ENCODE measurements around the gene DMGDH.

The DMGDH gene

GRCh38 chr5:79035237-79035636, 34.2 kb downstream of the DMGDH start:
- no peaks in the 10 kb centered on the region for H3K9me3 Mint-ChIP-seq (ENCODE audit: low read depth)
- no peaks in the 10 kb centered on the region for H3K36me3 Mint-ChIP-seq
- H3K4me3 Mint-ChIP-seq: no peak overlapping the region
- no peaks in the 10 kb centered on the region for H3K27me3 Mint-ChIP-seq
- no peaks in the 10 kb centered on the region for H3K4me1 Mint-ChIP-seq (ENCODE audit: low read depth)
- H3K27ac Mint-ChIP-seq: no peak overlapping the region

DNA sequence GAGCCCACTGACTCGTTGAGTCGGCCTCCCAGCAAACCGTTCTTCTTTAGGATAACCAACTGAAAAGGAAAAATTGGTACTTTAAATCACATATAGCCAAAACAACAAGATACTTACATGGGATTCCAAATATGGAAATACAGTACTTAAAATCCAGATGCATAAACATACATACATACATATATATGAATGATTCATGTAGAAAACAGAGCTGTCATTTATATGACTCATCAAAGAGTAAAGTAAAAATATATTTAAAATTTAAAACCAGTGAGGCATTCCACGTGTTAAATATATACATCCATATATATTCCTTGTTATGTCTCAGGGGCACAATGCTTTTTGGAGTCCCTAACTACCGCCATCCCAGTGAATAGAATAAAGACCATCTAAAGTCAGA, 36.7 kb downstream of the DMGDH start:
- Mint-ChIP-seq H3K9me3 (ENCODE audit: low read depth) (no peaks in the 10 kb centered on the region), H3K4me3 (no peak overlapping the region), H3K27me3 (peaks cover 2% of the 10 kb centered on the region), H3K4me1 (ENCODE audit: low read depth) (no peaks in the 10 kb centered on the region), H3K36me3 (no peaks in the 10 kb centered on the region), H3K27ac (no peak overlapping the region)

DNA sequence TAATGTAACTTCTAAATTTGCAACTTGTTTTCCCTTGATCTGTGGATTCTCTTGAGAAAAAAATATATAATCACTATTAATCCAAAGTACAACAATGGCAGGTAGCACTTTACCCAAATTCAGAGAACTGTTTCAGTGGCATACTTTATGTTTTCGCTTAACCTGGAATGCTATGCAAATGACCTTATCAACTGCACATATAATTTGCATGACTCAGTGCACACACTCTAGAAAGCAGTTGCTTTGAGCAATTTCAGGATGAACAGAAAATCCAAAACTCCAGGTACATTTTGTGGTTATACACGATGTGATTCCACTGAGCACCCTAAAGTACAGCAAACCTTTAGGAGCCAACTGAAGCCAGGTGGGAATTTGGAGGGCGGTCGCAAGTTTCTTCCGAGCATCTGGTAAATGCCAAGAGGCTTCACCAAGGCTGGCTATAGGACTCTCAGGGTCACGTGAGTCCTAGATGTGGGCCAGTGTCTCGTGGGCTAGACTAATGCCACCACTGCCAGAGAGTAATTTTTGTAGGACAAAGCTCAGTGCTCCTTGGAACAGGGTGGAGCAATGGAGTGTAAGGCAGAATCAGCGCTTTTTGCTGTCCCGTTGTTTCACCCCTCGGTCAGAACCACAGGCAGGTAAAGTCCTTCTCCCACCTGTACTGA, 37.3 kb downstream of the DMGDH start:
- Mint-ChIP-seq H3K4me1 (ENCODE audit: low read depth) (no peaks in the 10 kb centered on the region), H3K9me3 (ENCODE audit: low read depth) (no peaks in the 10 kb centered on the region)

DNA sequence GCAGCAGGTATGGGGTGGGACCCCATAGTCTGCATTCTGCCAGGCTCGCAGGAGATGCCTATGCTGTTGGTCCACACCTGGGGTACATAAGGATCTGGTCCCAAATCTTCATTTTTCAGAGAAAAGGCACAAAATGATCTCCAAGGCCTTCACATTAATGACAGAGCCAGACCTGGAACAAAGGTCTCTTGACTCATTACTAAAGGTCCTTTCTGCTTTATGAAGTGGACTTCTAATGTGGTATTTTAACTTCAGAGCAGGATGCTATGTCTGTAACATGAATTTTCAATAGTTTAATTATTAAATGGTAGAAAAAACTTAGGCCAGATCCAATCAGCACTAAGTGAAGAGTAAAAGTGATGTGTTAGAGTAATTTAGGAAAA, 38.0 kb downstream of the DMGDH start:
- H3K4me1 Mint-ChIP-seq (ENCODE audit: low read depth): no peaks in the 10 kb centered on the region
- H3K27me3 Mint-ChIP-seq: peaks cover 4% of the 10 kb centered on the region
- no peaks in the 10 kb centered on the region for H3K9me3 Mint-ChIP-seq (ENCODE audit: low read depth)
- no peak overlapping the region for H3K27ac Mint-ChIP-seq
- no peak overlapping the region for H3K4me3 Mint-ChIP-seq
- H3K36me3 Mint-ChIP-seq: no peaks in the 10 kb centered on the region

More for the DNA sequence above, 37.3 kb downstream of the DMGDH start:
- Mint-ChIP-seq H3K27me3 (peaks cover 2% of the 10 kb centered on the region), H3K27ac (no peak overlapping the region), H3K36me3 (no peaks in the 10 kb centered on the region), H3K4me3 (no peak overlapping the region)

GRCh38 chr5:79030663-79031484, 38.6 kb downstream of the DMGDH start:
- Mint-ChIP-seq H3K27me3 (peaks cover 5% of the 10 kb centered on the region), H3K27ac (no peak overlapping the region), H3K4me1 (ENCODE audit: low read depth) (no peaks in the 10 kb centered on the region), H3K4me3 (no peak overlapping the region), H3K36me3 (no peaks in the 10 kb centered on the region), H3K9me3 (ENCODE audit: low read depth) (no peaks in the 10 kb centered on the region)

GRCh38 chr5:79025054-79025472, 44.4 kb downstream of the DMGDH start:
- H3K9me3 Mint-ChIP-seq (ENCODE audit: low read depth): no peaks in the 10 kb centered on the region
- peaks cover 27% of the 10 kb centered on the region for H3K27me3 Mint-ChIP-seq
- no peaks in the 10 kb centered on the region for H3K36me3 Mint-ChIP-seq
- peak overlapping the region; percentile 56 for H3K4me3 Mint-ChIP-seq
- peaks cover 12% of the 10 kb centered on the region for H3K4me1 Mint-ChIP-seq (ENCODE audit: low read depth)
- no peak overlapping the region for H3K27ac Mint-ChIP-seq

GRCh38 chr5:79023947-79024346, 45.5 kb downstream of the DMGDH start:
- Mint-ChIP-seq H3K27me3 (peaks cover 31% of the 10 kb centered on the region), H3K27ac (no peak overlapping the region), H3K4me3 (no peak overlapping the region), H3K36me3 (no peaks in the 10 kb centered on the region), H3K4me1 (ENCODE audit: low read depth) (peaks cover 12% of the 10 kb centered on the region), H3K9me3 (ENCODE audit: low read depth) (no peaks in the 10 kb centered on the region)

DNA sequence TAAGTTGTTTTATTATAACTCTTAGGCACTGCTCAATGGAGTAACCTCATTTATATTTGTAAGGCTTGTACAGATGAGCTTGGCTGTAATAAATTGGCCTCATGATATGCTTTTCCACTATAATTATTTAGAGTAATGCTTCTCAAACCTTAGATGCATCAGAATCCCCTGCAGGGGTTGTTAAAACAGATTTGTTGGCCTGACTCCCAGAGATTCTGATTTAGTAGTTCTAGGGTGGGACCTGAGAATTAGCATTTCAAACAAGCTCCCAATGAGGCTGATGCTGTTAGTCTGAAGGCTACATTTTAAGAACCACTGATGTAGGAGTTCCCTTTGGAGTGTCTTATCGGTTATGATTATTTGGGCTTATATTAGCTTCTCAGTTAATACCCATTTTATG, 46.1 kb downstream of the DMGDH start:
- H3K36me3 Mint-ChIP-seq: no peaks in the 10 kb centered on the region
- H3K27me3 Mint-ChIP-seq: peaks cover 32% of the 10 kb centered on the region
- peaks cover 12% of the 10 kb centered on the region for H3K4me1 Mint-ChIP-seq (ENCODE audit: low read depth)
- no peaks in the 10 kb centered on the region for H3K9me3 Mint-ChIP-seq (ENCODE audit: low read depth)
- no peak overlapping the region for H3K27ac Mint-ChIP-seq
- H3K4me3 Mint-ChIP-seq: no peak overlapping the region

DNA sequence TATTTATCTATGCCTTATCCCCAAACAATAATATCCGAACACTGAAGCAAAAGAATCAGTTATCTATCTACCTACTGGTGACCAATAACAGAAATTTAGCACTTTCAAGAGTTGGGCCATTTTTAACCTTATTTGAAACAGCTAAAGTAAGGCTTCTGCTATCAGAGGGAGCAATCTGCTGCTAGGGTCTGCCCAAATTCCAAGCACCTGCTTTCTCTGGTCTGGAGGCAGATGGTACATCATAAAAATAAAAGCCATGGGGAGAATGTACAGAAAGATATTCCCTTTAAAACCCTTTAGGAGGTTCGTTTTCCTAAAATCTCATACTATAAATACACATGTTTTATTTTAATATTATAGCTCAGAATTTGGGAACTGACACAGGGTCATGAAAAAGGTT, 46.7 kb downstream of the DMGDH start:
- no peaks in the 10 kb centered on the region for H3K9me3 Mint-ChIP-seq (ENCODE audit: low read depth)
- no peak overlapping the region for H3K27ac Mint-ChIP-seq
- H3K4me1 Mint-ChIP-seq (ENCODE audit: low read depth): peaks cover 12% of the 10 kb centered on the region
- H3K4me3 Mint-ChIP-seq: no peak overlapping the region
- peaks cover 32% of the 10 kb centered on the region for H3K27me3 Mint-ChIP-seq
- no peaks in the 10 kb centered on the region for H3K36me3 Mint-ChIP-seq

GRCh38 chr5:79021753-79022152, 47.7 kb downstream of the DMGDH start:
- no peak overlapping the region for H3K27ac Mint-ChIP-seq
- no peaks in the 10 kb centered on the region for H3K36me3 Mint-ChIP-seq
- peaks cover 12% of the 10 kb centered on the region for H3K4me1 Mint-ChIP-seq (ENCODE audit: low read depth)
- H3K4me3 Mint-ChIP-seq: no peak overlapping the region
- H3K27me3 Mint-ChIP-seq: peaks cover 32% of the 10 kb centered on the region
- H3K9me3 Mint-ChIP-seq (ENCODE audit: low read depth): no peaks in the 10 kb centered on the region

- Mint-ChIP-seq H3K36me3 (no peaks in the 10 kb centered on the region), H3K27me3 (peaks cover 28% of the 10 kb centered on the region), H3K4me1 (ENCODE audit: low read depth) (peaks cover 12% of the 10 kb centered on the region), H3K4me3 (no peak overlapping the region), H3K9me3 (ENCODE audit: low read depth) (no peaks in the 10 kb centered on the region), H3K27ac (no peak overlapping the region)
These were observed 48.5 kb downstream of the DMGDH start for GRCh38 chr5:79020861-79021561.

- H3K9me3 Mint-ChIP-seq (ENCODE audit: low read depth): peaks cover 9% of the 10 kb centered on the region
- no peak overlapping the region for H3K4me3 Mint-ChIP-seq
- no peak overlapping the region for H3K27ac Mint-ChIP-seq
- no peaks in the 10 kb centered on the region for H3K4me1 Mint-ChIP-seq (ENCODE audit: low read depth)
- H3K36me3 Mint-ChIP-seq: peaks cover 7% of the 10 kb centered on the region
- peaks cover 9% of the 10 kb centered on the region for H3K27me3 Mint-ChIP-seq
These were observed 54.8 kb downstream of the DMGDH start for GRCh38 chr5:79014631-79015030.

GRCh38 chr5:79011869-79012268, 57.6 kb downstream of the DMGDH start:
- Mint-ChIP-seq H3K4me3 (no peak overlapping the region), H3K36me3 (peaks cover 7% of the 10 kb centered on the region), H3K27ac (no peak overlapping the region), H3K4me1 (ENCODE audit: low read depth) (no peaks in the 10 kb centered on the region), H3K27me3 (peaks cover 3% of the 10 kb centered on the region), H3K9me3 (ENCODE audit: low read depth) (peaks cover 9% of the 10 kb centered on the region)

DNA sequence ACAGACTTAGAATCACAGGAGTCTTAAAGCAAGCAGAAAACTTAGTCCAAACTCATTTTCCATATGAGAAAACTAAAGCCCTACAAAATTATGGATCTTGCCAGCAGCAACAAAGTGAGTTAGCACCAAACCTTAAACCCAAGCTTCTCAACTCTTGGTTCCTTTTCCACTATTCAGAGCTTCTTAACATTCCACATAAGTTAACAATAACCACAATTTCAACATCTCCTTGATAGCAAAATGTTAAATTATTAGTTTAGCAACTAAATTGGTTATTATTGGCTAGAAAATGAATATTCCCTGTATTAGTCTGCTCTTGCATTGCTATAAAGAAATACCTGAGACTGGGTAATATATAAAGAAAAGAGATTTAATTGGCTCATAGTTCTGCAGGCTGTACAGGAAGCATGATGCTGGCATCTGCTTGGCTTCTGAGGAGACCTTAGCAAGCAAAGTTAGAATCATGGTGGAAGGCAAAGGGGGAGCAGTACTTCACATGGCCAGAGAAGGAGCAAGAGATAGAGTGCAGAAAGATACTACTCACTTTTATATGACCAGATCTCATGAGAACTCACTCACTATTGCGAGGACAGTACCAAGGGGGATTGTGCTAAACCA, 58.1 kb downstream of the DMGDH start:
- H3K36me3 Mint-ChIP-seq: peaks cover 7% of the 10 kb centered on the region
- H3K4me1 Mint-ChIP-seq (ENCODE audit: low read depth): no peaks in the 10 kb centered on the region
- H3K27me3 Mint-ChIP-seq: peaks cover 3% of the 10 kb centered on the region
- peaks cover 9% of the 10 kb centered on the region for H3K9me3 Mint-ChIP-seq (ENCODE audit: low read depth)
- H3K4me3 Mint-ChIP-seq: no peak overlapping the region
- no peak overlapping the region for H3K27ac Mint-ChIP-seq

GRCh38 chr5:79008362-79008761, 61.1 kb downstream of the DMGDH start:
- Mint-ChIP-seq H3K9me3 (ENCODE audit: low read depth) (peaks cover 6% of the 10 kb centered on the region), H3K4me3 (no peak overlapping the region), H3K36me3 (peaks cover 4% of the 10 kb centered on the region), H3K27me3 (peaks cover 3% of the 10 kb centered on the region), H3K27ac (no peak overlapping the region), H3K4me1 (ENCODE audit: low read depth) (no peaks in the 10 kb centered on the region)
